ENCODE data around the gene GOLGA1. TPM values are rescaled to one million over a fixed set of nuclear protein-coding genes. Genes with fewer than 3 reads are reported as not detected.
A peak's percentile ranks its signal among the peaks of the same experiment; 100 is the strongest.

The GOLGA1 gene
- total RNA-seq, 1 experiment from 2014 or later = 9.6 TPM

DNA sequence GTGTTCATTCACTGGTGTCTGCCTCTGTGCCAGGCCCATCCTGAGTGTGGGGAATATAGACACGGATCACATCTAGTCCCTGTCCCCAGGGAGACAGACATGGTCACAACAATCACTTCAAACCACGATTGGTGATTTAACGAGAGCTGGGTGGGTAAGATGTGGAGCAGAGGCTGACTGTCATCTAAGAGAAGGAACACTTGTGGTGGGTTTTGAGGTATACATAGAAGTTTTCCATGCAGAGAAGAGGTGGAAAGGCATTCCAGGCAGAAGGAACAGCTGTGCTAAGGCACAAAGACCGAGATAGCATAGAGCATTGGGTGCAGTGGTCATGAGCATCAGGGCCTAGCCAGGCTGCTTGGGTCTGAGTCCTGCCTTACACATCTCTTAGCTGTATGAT, 110.3 kb downstream of the GOLGA1 start:
- H3K36me3 Mint-ChIP-seq = peaks cover 3% of the 10 kb centered on the region; the same call in 1 of the 2 replicates
- ChIA-PET CTCF (interaction anchor here (2.1 to 5.8 kb wide), 3 partner anchors 10 to 54 kb away, joined by 9 to 46 read pairs (median 28); partner anchors contain the start of genes OLFML2A and WDR38), POLR2A (interaction anchor here (0.8 to 1.5 kb wide), 2 partner anchors 9 to 54 kb away, joined by 3 read pairs; partner anchors contain the start of gene OLFML2A)
- ATAC-seq (no peak), DNase-seq (ENCODE audit: low spot score) (no peak)
- peaks cover 10% of the 10 kb centered on the region for H3K4me1 Mint-ChIP-seq
- H3K27me3 Mint-ChIP-seq (ENCODE audit: low read depth) = peaks cover 8% of the 10 kb centered on the region; the same call in 1 of the 2 replicates
- no peak for TF ChIP-seq NFE2L1 (CRISPR knock-in tag; IDR thresholded peaks at IDR 0.05)
- no peak for TF ChIP-seq OVOL2 (CRISPR knock-in tag; IDR thresholded peaks at IDR 0.05; ENCODE audit: borderline replicate concordance)
- TF ChIP-seq SMAD4 (CRISPR knock-in tag; IDR thresholded peaks at IDR 0.05) = no peak
- TF ChIP-seq NR1H2 (CRISPR knock-in tag; IDR thresholded peaks at IDR 0.05) = no peak
- TF ChIP-seq, protein P1, sequence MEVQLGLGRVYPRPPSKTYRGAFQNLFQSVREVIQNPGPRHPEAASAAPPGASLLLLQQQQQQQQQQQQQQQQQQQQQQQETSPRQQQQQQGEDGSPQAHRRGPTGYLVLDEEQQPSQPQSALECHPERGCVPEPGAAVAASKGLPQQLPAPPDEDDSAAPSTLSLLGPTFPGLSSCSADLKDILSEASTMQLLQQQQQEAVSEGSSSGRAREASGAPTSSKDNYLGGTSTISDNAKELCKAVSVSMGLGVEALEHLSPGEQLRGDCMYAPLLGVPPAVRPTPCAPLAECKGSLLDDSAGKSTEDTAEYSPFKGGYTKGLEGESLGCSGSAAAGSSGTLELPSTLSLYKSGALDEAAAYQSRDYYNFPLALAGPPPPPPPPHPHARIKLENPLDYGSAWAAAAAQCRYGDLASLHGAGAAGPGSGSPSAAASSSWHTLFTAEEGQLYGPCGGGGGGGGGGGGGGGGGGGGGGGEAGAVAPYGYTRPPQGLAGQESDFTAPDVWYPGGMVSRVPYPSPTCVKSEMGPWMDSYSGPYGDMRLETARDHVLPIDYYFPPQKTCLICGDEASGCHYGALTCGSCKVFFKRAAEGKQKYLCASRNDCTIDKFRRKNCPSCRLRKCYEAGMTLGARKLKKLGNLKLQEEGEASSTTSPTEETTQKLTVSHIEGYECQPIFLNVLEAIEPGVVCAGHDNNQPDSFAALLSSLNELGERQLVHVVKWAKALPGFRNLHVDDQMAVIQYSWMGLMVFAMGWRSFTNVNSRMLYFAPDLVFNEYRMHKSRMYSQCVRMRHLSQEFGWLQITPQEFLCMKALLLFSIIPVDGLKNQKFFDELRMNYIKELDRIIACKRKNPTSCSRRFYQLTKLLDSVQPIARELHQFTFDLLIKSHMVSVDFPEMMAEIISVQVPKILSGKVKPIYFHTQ (CRISPR knock-in tag; IDR thresholded peaks at IDR 0.05) = no peak
- no peak for TF ChIP-seq ATF1 (CRISPR knock-in tag; IDR thresholded peaks at IDR 0.05)
- TF ChIP-seq RELA (CRISPR knock-in tag; IDR thresholded peaks at IDR 0.05; ENCODE audit: borderline replicate concordance) = no peak
- no peak overlapping the region for H3K4me3 Mint-ChIP-seq
- H3K9me3 Mint-ChIP-seq = peaks cover 7% of the 10 kb centered on the region
- no peak overlapping the region for H3K27ac Mint-ChIP-seq

GRCh38 chr9:124829334-124829669, 111.6 kb downstream of the GOLGA1 start:
- H3K27me3 Mint-ChIP-seq (ENCODE audit: low read depth) = peaks cover 8% of the 10 kb centered on the region; the same call in 1 of the 2 replicates
- ChIA-PET POLR2A (interaction anchor here (0.8 to 1.5 kb wide), 2 partner anchors 50 to 52 kb away, joined by 3 read pairs; partner anchors contain the start of gene OLFML2A), CTCF (interaction anchor here (0.6 to 5.8 kb wide), 12 partner anchors 10 to 213 kb away, joined by 3 to 46 read pairs (median 6); partner anchors contain the start of genes OLFML2A and WDR38)
- DNase-seq (ENCODE audit: low spot score) (no peak), ATAC-seq (no peak)
- TF ChIP-seq SOX15 (CRISPR knock-in tag; IDR thresholded peaks at IDR 0.05) = no peak
- TF ChIP-seq, protein P2, sequence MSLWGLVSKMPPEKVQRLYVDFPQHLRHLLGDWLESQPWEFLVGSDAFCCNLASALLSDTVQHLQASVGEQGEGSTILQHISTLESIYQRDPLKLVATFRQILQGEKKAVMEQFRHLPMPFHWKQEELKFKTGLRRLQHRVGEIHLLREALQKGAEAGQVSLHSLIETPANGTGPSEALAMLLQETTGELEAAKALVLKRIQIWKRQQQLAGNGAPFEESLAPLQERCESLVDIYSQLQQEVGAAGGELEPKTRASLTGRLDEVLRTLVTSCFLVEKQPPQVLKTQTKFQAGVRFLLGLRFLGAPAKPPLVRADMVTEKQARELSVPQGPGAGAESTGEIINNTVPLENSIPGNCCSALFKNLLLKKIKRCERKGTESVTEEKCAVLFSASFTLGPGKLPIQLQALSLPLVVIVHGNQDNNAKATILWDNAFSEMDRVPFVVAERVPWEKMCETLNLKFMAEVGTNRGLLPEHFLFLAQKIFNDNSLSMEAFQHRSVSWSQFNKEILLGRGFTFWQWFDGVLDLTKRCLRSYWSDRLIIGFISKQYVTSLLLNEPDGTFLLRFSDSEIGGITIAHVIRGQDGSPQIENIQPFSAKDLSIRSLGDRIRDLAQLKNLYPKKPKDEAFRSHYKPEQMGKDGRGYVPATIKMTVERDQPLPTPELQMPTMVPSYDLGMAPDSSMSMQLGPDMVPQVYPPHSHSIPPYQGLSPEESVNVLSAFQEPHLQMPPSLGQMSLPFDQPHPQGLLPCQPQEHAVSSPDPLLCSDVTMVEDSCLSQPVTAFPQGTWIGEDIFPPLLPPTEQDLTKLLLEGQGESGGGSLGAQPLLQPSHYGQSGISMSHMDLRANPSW (CRISPR knock-in tag; conservative IDR thresholded peaks at IDR 0.05; ENCODE audit: low read depth) = no peak
- TF ChIP-seq ZNF317 (CRISPR knock-in tag; IDR thresholded peaks at IDR 0.05; ENCODE audit: borderline replicate concordance, low read depth) = no peak
- no peak for TF ChIP-seq SP1 (CRISPR knock-in tag; conservative IDR thresholded peaks at IDR 0.05)
- TF ChIP-seq ZBTB21 (CRISPR knock-in tag; IDR thresholded peaks at IDR 0.05; ENCODE audit: borderline replicate concordance) = no peak
- TF ChIP-seq RORB (CRISPR knock-in tag; IDR thresholded peaks at IDR 0.05) = no peak
- no peak for TF ChIP-seq CREB1 (CRISPR knock-in tag; IDR thresholded peaks at IDR 0.05)
- H3K4me3 Mint-ChIP-seq = no peak overlapping the region
- peaks cover 10% of the 10 kb centered on the region for H3K9me3 Mint-ChIP-seq
- H3K27ac Mint-ChIP-seq = no peak overlapping the region
- peaks cover 3% of the 10 kb centered on the region; the same call in 1 of the 2 replicates for H3K36me3 Mint-ChIP-seq
- peaks cover 10% of the 10 kb centered on the region for H3K4me1 Mint-ChIP-seq

DNA sequence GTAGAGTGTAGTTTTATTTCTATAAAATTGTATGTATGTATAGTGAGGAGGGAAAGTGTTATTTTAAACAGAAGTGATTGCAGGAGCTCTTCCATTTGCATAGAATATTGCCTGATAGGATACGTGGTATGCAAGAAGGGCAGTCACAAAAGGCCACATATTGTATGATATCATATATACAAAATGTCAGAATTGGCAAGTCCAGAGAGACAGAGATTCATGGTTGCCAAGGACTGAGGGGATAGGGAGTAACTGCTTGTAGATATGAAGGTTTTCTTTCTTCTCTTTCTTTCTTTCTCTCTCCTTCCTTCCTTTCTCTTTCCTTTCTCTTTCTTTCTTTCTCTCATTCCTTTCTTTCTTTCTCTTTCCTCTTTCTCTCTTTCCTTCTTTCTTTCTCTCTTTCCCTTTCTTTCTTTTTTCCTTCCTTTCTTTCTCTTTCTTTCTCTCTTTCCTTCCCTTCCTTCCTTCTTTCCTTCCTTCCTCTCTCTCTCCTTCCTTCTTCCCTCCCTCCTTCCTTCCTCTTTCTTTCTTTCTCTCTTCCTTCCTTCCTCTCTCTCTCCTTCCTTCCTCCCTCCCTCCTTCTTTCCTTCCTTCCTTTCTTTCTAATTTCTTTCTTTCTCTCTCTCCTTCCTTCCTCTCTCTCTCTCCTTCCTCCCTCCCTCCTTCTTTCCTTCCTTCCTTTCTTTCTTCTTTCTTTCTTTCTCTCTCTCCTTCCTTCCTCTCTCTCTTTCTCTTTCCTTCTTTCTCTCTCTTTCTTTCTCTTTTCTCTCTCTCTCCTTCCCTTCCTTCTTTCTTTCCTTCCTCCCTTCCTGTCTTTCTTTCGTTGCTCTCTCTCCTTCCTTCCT, 112.2 kb downstream of the GOLGA1 start:
- TF ChIP-seq ZNF423 (CRISPR knock-in tag; IDR thresholded peaks at IDR 0.05) (no peak), ZNF512 (CRISPR knock-in tag; IDR thresholded peaks at IDR 0.05; ENCODE audit: borderline replicate concordance) (peak; percentile 82)
- DNase-seq (ENCODE audit: low spot score) = no peak
- CTCF ChIA-PET = interaction anchor here (0.7 to 5.8 kb wide), 9 partner anchors 10 to 57 kb away, joined by 3 to 46 read pairs (median 6); partner anchors contain the start of genes OLFML2A and WDR38
- ATAC-seq = no peak
- peaks cover 3% of the 10 kb centered on the region; the same call in 1 of the 2 replicates for H3K36me3 Mint-ChIP-seq
- peaks cover 10% of the 10 kb centered on the region for H3K4me1 Mint-ChIP-seq
- no peak overlapping the region for H3K27ac Mint-ChIP-seq
- H3K27me3 Mint-ChIP-seq (ENCODE audit: low read depth) = peaks cover 8% of the 10 kb centered on the region; the same call in 1 of the 2 replicates
- no peak overlapping the region for H3K4me3 Mint-ChIP-seq
- POLR2A ChIA-PET = no interaction called here
- H3K9me3 Mint-ChIP-seq = peaks cover 10% of the 10 kb centered on the region

All from WTC11 (cell line).